PC-3 (cell line): Measurements from ENCODE around the gene BTG4. TPM values are rescaled to one million over a fixed set of nuclear protein-coding genes. Genes with fewer than 3 reads are reported as not detected.

Experiments used
- ATAC-seq: fragments of 200-7000 bp; cut with Tn5 transposase; 2 replicates; pipeline ENCODE4 v1.9.1; 2020; ENCODE audit warnings: mild to moderate bottlenecking, moderate library complexity
- BruUV-seq: library from RNA; stranded (reverse); fragments of 400-500 nt; replicated peaks from 2 replicates; lab custom pipeline; 2021; lab: Mats Ljungman, UMichigan
- CTCF ChIA-PET: fragments of 300-600 bp; sonication (Branson Sonifier 250); formaldehyde crosslinking; loops from one replicate; lab custom pipeline; 2022; ENCODE audit warnings: antibody characterized with exemption; lab: Charles Lee
- POLR2A ChIA-PET: fragments of 300-600 bp; sonication (Branson Sonifier 250); formaldehyde crosslinking; loops from one replicate; lab custom pipeline; 2022; ENCODE audit warnings: antibody characterized with exemption; ENCODE audit not compliant: unreplicated experiment; lab: Charles Lee
- DNase-seq: peaks from one replicate; pipeline ENCODE4 v3.0.0-alpha.2; 2015
- H2AFZ ChIP-seq: fragments of 300-600 bp; sonication (generic); 2 replicates; pipeline ENCODE4 v1.6.0; 2016; ENCODE audit warnings: antibody characterized with exemption, low read length
- H3F3A ChIP-seq: fragments of 300-600 bp; sonication (generic); one replicate; pipeline ENCODE4 v1.6.0; 2017; ENCODE audit warnings: antibody characterized with exemption, low read length, control low read depth, mild to moderate bottlenecking; ENCODE audit not compliant: unreplicated experiment
- H3K27ac ChIP-seq: fragments of 300-600 bp; sonication (generic); 2 replicates; pipeline ENCODE4 v1.5.1; 2016; ENCODE audit warnings: mild to moderate bottlenecking, low read length
- H3K27me3 ChIP-seq: fragments of 300-600 bp; sonication (generic); 2 replicates; pipeline ENCODE4 v1.6.1; 2016; ENCODE audit warnings: low read length, mixed read lengths
- H3K36me3 ChIP-seq: fragments of 300-600 bp; sonication (generic); 2 replicates; pipeline ENCODE4 v1.6.1; 2016; ENCODE audit warnings: low read depth, mixed run types, low read length, mixed read lengths
- H3K4me1 ChIP-seq: fragments of 300-600 bp; sonication (generic); 2 replicates; pipeline ENCODE4 v1.5.1; 2016; ENCODE audit warnings: low read length; ENCODE audit not compliant: insufficient read depth
- H3K4me2 ChIP-seq: fragments of 300-600 bp; sonication (generic); 2 replicates; pipeline ENCODE4 v1.6.0; 2016; ENCODE audit warnings: low read length
- H3K4me3 ChIP-seq: fragments of 300-600 bp; sonication (generic); 2 replicates; pipeline ENCODE4 v1.5.1; 2016; ENCODE audit warnings: mild to moderate bottlenecking, low read length, mixed read lengths
- H3K79me2 ChIP-seq: fragments of 300-600 bp; sonication (generic); 2 replicates; pipeline ENCODE4 v1.6.1; 2017; ENCODE audit warnings: low read length, mixed read lengths
- H3K9ac ChIP-seq: fragments of 300-600 bp; sonication (generic); 2 replicates; pipeline ENCODE4 v1.6.0; 2016; ENCODE audit warnings: mild to moderate bottlenecking, low read length
- H3K9me2 ChIP-seq: fragments of 300-600 bp; sonication (generic); replicated peaks from 2 replicates; pipeline ENCODE4 v1.6.1; 2016; ENCODE audit warnings: mixed run types, low read length, mixed read lengths
- H3K9me3 ChIP-seq: fragments of 300-600 bp; sonication (generic); 2 replicates; pipeline ENCODE4 v1.6.1; 2016; ENCODE audit warnings: low read length, mixed read lengths
- H4K20me1 ChIP-seq: fragments of 300-600 bp; sonication (generic); 2 replicates; pipeline ENCODE4 v1.6.1; 2016; ENCODE audit warnings: low read length, mixed read lengths
- CTCF ChIP-seq: fragments of 300-600 bp; sonication (generic); conservative IDR thresholded peaks from 2 replicates; pipeline ENCODE4 v1.5.1; 2017; ENCODE audit warnings: antibody characterized with exemption, low read depth, mild to moderate bottlenecking, low read length
- EZH2 ChIP-seq: fragments of 300-600 bp; sonication (generic); IDR thresholded peaks from one replicate; pipeline ENCODE4 v1.6.1; 2017; ENCODE audit warnings: antibody characterized with exemption, mild to moderate bottlenecking, low read length; ENCODE audit not compliant: unreplicated experiment
- EZH2phosphoT487 ChIP-seq: fragments of 300-600 bp; sonication (generic); IDR thresholded peaks from 2 replicates; pipeline ENCODE4 v1.6.1; 2018; ENCODE audit warnings: mild to moderate bottlenecking, antibody characterized with exemption, low read length, borderline replicate concordance
- intact Hi-C: fragments of 100-400 bp; cut with micrococcal nuclease; formaldehyde crosslinking; loops from 2 replicates; pipeline ENCODE4 v1.9.0; 2023
- total RNA-seq: library from RNA; depleted of rRNA; stranded (reverse); fragments of >200 nt; gene quantifications from 2 replicates; pipeline ENCODE4 v1.2.3, GENCODE V29; 2014

Gene BTG4
- total RNA-seq, 1 experiment from 2014 or later: not detected

- Histone ChIP-seq H3K4me3 (no peak overlapping the region), H3K4me2 (no peak overlapping the region), H3K27ac (no peak overlapping the region), H3K9ac (no peak overlapping the region), H3K36me3 (no peaks in the 10 kb centered on the region), H4K20me1 (no peaks in the 10 kb centered on the region), H3K27me3 (no peaks in the 10 kb centered on the region), H3K9me3 (no peaks in the 10 kb centered on the region), H3K9me2 (no peaks in the 10 kb centered on the region), H3K4me1 (peaks cover 6% of the 10 kb centered on the region), H3K79me2 (no peaks in the 10 kb centered on the region), H3F3A (no peaks in the 10 kb centered on the region), H2AFZ (peak overlapping the region; percentile 81)
- DNase-seq (peak; percentile 80), ATAC-seq (peak; percentile 90)
- ChIA-PET CTCF (interaction anchor here (0.7 to 1.6 kb wide), 8 partner anchors 72 to 312 kb away, joined by 3 to 8 read pairs (median 4); partner anchors contain the start of gene PPP2R1B), POLR2A (no interaction called here)
- intact Hi-C loops: loop anchor here (1.0 kb wide), 5 partner anchors 74 to 387 kb away; no protein-coding TSS in a partner anchor
- BruUV-seq: no TSS peak
- TF ChIP-seq CTCF (peak; percentile 57), EZH2 (no peak)
These were observed 57.5 kb downstream of the BTG4 start for GRCh38 chr11:111454561-111455192.

GRCh38 chr11:111452817-111453552 is 59.2 kb downstream of the BTG4 start:
- no peak overlapping the region for H3K9ac ChIP-seq
- DNase-seq: no peak
- no peaks in the 10 kb centered on the region for H3K9me2 ChIP-seq
- no peak overlapping the region for H3K27ac ChIP-seq
- CTCF ChIA-PET: no interaction called here
- H3F3A ChIP-seq: no peaks in the 10 kb centered on the region
- no peak overlapping the region for H3K4me3 ChIP-seq
- intact Hi-C loops: no loop called here
- no peaks in the 10 kb centered on the region for H3K36me3 ChIP-seq
- no peak for ATAC-seq
- TF ChIP-seq EZH2phosphoT487 (no peak), CTCF (no peak), EZH2 (no peak)
- H3K79me2 ChIP-seq: no peaks in the 10 kb centered on the region
- H3K4me1 ChIP-seq: peaks cover 6% of the 10 kb centered on the region
- H4K20me1 ChIP-seq: no peaks in the 10 kb centered on the region
- no TSS peak for BruUV-seq
- H3K4me2 ChIP-seq: no peak overlapping the region
- no peaks in the 10 kb centered on the region for H3K27me3 ChIP-seq
- POLR2A ChIA-PET: interaction anchor here (0.7 kb wide), 1 partner anchor 811 kb away, joined by 3 read pairs; no protein-coding TSS in a partner anchor
- no peak overlapping the region for H2AFZ ChIP-seq
- H3K9me3 ChIP-seq: no peaks in the 10 kb centered on the region

- Histone ChIP-seq H2AFZ (no peak overlapping the region), H3F3A (no peaks in the 10 kb centered on the region), H3K4me2 (no peak overlapping the region), H4K20me1 (no peaks in the 10 kb centered on the region), H3K36me3 (no peaks in the 10 kb centered on the region), H3K9me3 (no peaks in the 10 kb centered on the region), H3K79me2 (no peaks in the 10 kb centered on the region), H3K9ac (no peak overlapping the region), H3K9me2 (no peaks in the 10 kb centered on the region), H3K4me1 (peaks cover 6% of the 10 kb centered on the region), H3K4me3 (no peak overlapping the region), H3K27me3 (no peaks in the 10 kb centered on the region), H3K27ac (no peak overlapping the region)
- no TSS peak for BruUV-seq
- CTCF ChIA-PET: no interaction called here
- POLR2A ChIA-PET: interaction anchor here (0.7 kb wide), 1 partner anchor 811 kb away, joined by 3 read pairs; no protein-coding TSS in a partner anchor
- DNase-seq: peak; percentile 60
- no peak for ATAC-seq
- intact Hi-C loops: no loop called here
- TF ChIP-seq EZH2 (no peak), CTCF (no peak), EZH2phosphoT487 (no peak)
These were observed 60.0 kb downstream of the BTG4 start for GRCh38 chr11:111452146-111452545.
